Measurements from ENCODE around the gene FADS1.

DNA sequence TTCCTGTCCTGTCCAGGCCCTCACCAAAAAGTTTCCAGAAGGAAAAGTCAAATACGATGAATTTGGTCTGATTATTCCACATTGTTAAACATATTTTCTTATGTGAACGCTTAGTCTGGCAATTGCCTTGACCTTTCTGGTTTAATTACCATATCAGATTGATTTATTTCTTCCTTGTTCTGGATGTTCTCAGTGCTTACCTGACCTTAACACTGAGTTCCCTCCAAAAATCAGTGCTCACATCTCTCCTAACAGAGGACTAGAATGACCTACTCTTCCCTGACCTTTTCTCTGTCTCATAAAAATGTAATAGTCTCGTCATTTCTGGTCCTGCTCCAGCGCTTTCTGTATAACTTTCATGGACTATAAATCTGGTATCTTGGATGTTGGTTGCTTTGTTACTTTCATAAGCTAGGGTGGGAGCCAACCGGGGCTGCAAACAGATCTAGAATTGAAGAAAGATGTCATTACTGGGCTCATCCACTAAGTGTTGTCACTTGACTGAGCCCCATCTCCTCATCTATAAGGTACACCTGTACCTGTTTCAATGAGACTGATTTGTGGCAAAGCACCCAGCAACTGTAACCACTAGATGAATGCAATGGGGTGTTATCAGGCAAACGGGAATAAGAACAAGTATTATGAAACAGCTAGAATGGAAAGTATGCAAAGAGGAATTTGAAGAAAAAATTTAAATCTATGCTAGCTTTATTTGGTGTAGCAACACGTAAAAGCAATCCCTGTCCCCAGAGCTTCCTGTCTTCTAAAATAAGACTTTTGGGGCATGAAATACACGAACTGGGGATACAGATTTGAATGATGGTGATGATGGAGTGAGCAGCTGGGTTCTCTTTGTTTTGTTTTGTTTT is 13.7 kb upstream of the FADS1 start:
- TF ChIP-seq, protein P1, sequence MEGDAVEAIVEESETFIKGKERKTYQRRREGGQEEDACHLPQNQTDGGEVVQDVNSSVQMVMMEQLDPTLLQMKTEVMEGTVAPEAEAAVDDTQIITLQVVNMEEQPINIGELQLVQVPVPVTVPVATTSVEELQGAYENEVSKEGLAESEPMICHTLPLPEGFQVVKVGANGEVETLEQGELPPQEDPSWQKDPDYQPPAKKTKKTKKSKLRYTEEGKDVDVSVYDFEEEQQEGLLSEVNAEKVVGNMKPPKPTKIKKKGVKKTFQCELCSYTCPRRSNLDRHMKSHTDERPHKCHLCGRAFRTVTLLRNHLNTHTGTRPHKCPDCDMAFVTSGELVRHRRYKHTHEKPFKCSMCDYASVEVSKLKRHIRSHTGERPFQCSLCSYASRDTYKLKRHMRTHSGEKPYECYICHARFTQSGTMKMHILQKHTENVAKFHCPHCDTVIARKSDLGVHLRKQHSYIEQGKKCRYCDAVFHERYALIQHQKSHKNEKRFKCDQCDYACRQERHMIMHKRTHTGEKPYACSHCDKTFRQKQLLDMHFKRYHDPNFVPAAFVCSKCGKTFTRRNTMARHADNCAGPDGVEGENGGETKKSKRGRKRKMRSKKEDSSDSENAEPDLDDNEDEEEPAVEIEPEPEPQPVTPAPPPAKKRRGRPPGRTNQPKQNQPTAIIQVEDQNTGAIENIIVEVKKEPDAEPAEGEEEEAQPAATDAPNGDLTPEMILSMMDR (conservative IDR thresholded peaks at IDR 0.05; ENCODE audit: low read depth in 2 of 2), result no peak
- no peak for TF ChIP-seq POLR2AphosphoS5 (IDR thresholded peaks at IDR 0.05; ENCODE audit: low read depth)
